ENCODE data around the gene CCNK. TPM values are rescaled to one million over a fixed set of nuclear protein-coding genes. Genes with fewer than 3 reads are reported as not detected.

Gene CCNK
- total RNA-seq, 1 experiment from 2014 or later, result 104 TPM

- H3K4me3 Mint-ChIP-seq (ENCODE audit: unreplicated experiment), result no peak overlapping the region
- no peak overlapping the region for H3K27ac Mint-ChIP-seq (ENCODE audit: unreplicated experiment)
- CTCF ChIA-PET, result no interaction called here
Observed at GRCh38 chr14:99445931-99446330, 35.3 kb upstream of the CCNK start.

GRCh38 chr14:99447739-99448138 is 33.5 kb upstream of the CCNK start:
- no peaks in the 10 kb centered on the region for H3K36me3 ChIP-seq (ENCODE audit: control insufficient read depth, insufficient read depth, low read length)
- H3K36me3 Mint-ChIP-seq (ENCODE audit: insufficient read depth, unreplicated experiment), result peaks cover 58% of the 10 kb centered on the region
- H3K27ac Mint-ChIP-seq (ENCODE audit: unreplicated experiment), result no peak overlapping the region
- no peak for DNase-seq
- H3K9me3 Mint-ChIP-seq (ENCODE audit: unreplicated experiment), result no peaks in the 10 kb centered on the region
- intact Hi-C loops (cut with micrococcal nuclease; ENCODE audit: unreplicated experiment), result no loop called here
- no peak overlapping the region for H3K4me3 ChIP-seq (ENCODE audit: low read depth, low read length)
- H3K4me1 Mint-ChIP-seq (ENCODE audit: low read depth, unreplicated experiment), result no peaks in the 10 kb centered on the region
- CTCF ChIA-PET, result no interaction called here
- no TSS peak for BruUV-seq (replicated peaks)
- no peak for TF ChIP-seq CTCF (IDR thresholded peaks at IDR 0.05; ENCODE audit: insufficient read depth in 1 of 2, low read depth in 1 of 2, low read length in 1 of 2, severe bottlenecking in 1 of 2, unreplicated experiment in 1 of 2)
- no peaks in the 10 kb centered on the region for H3K27me3 Mint-ChIP-seq (ENCODE audit: insufficient read depth, unreplicated experiment)
- H3K4me3 Mint-ChIP-seq (ENCODE audit: unreplicated experiment), result no peak overlapping the region
- POLR2A ChIA-PET, result no interaction called here
- no peaks in the 10 kb centered on the region for H3K27me3 ChIP-seq (replicated peaks; ENCODE audit: control insufficient read depth, insufficient read depth, low read length)
- H3K9me3 ChIP-seq, result no peaks in the 10 kb centered on the region
- no peaks in the 10 kb centered on the region for H3K4me1 ChIP-seq

More at GRCh38 chr14:99445931-99446330, 35.3 kb upstream of the CCNK start:
- Histone ChIP-seq H3K36me3 (ENCODE audit: control insufficient read depth, insufficient read depth, low read length) (0 out of 2 replicates have a peak, but pooled peaks cover 2% of the 10 kb centered on the region), H3K4me3 (ENCODE audit: low read depth, low read length) (no peak overlapping the region), H3K27me3 (replicated peaks; ENCODE audit: control insufficient read depth, insufficient read depth, low read length) (no peaks in the 10 kb centered on the region), H3K4me1 (no peaks in the 10 kb centered on the region), H3K9me3 (no peaks in the 10 kb centered on the region)
- Mint-ChIP-seq H3K27me3 (ENCODE audit: insufficient read depth, unreplicated experiment) (no peaks in the 10 kb centered on the region), H3K36me3 (ENCODE audit: insufficient read depth, unreplicated experiment) (peaks cover 68% of the 10 kb centered on the region), H3K4me1 (ENCODE audit: low read depth, unreplicated experiment) (no peaks in the 10 kb centered on the region), H3K9me3 (ENCODE audit: unreplicated experiment) (no peaks in the 10 kb centered on the region)
- no TSS peak for BruUV-seq (replicated peaks)
- DNase-seq, result no peak
- intact Hi-C loops (cut with micrococcal nuclease; ENCODE audit: unreplicated experiment), result no loop called here
- POLR2A ChIA-PET, result no interaction called here
- TF ChIP-seq CTCF (IDR thresholded peaks at IDR 0.05; ENCODE audit: insufficient read depth in 1 of 2, low read depth in 1 of 2, low read length in 1 of 2, severe bottlenecking in 1 of 2, unreplicated experiment in 1 of 2), result no peak

- no peaks in the 10 kb centered on the region for H3K4me1 ChIP-seq
- H3K9me3 Mint-ChIP-seq (ENCODE audit: unreplicated experiment), result no peaks in the 10 kb centered on the region
- H3K36me3 ChIP-seq (ENCODE audit: control insufficient read depth, insufficient read depth, low read length), result no peaks in the 10 kb centered on the region
- H3K4me3 Mint-ChIP-seq (ENCODE audit: unreplicated experiment), result no peak overlapping the region
- H3K4me1 Mint-ChIP-seq (ENCODE audit: low read depth, unreplicated experiment), result no peaks in the 10 kb centered on the region
- H3K36me3 Mint-ChIP-seq (ENCODE audit: insufficient read depth, unreplicated experiment), result peaks cover 53% of the 10 kb centered on the region
- TF ChIP-seq CTCF (IDR thresholded peaks at IDR 0.05; ENCODE audit: insufficient read depth in 1 of 2, low read depth in 1 of 2, low read length in 1 of 2, severe bottlenecking in 1 of 2, unreplicated experiment in 1 of 2), result no peak
- BruUV-seq (replicated peaks), result no TSS peak
- CTCF ChIA-PET, result no interaction called here
- H3K27me3 Mint-ChIP-seq (ENCODE audit: insufficient read depth, unreplicated experiment), result no peaks in the 10 kb centered on the region
- POLR2A ChIA-PET, result interaction anchor here (1.3 kb wide), 1 partner anchor 31 kb away, joined by 5 read pairs; the partner anchor contains the start of genes CCNK and SETD3
- H3K27ac Mint-ChIP-seq (ENCODE audit: unreplicated experiment), result no peak overlapping the region
- H3K4me3 ChIP-seq (ENCODE audit: low read depth, low read length), result no peak overlapping the region
- intact Hi-C loops (cut with micrococcal nuclease; ENCODE audit: unreplicated experiment), result no loop called here
- DNase-seq, result no peak
- H3K27me3 ChIP-seq (replicated peaks; ENCODE audit: control insufficient read depth, insufficient read depth, low read length), result no peaks in the 10 kb centered on the region
- H3K9me3 ChIP-seq, result no peaks in the 10 kb centered on the region
Observed at GRCh38 chr14:99450266-99450665, 30.9 kb upstream of the CCNK start.

Measured in Caco-2 (cell line).